Activated CD4-positive, alpha-beta memory T cell treated with anti-CD3 and anti-CD28 coated beads for 36 hours (primary cell): ENCODE results near the gene CIPC. TPM values are rescaled to one million over a fixed set of nuclear protein-coding genes. Genes with fewer than 3 reads are reported as not detected.

Experiments used
- CTCF ChIA-PET: fragments of 350-600 bp; sonication (Branson Sonifier 250); formaldehyde crosslinking; loops from one replicate; lab custom pipeline; 2021; ENCODE audit warnings: antibody characterized with exemption, inconsistent platforms; lab: Charles Lee
- POLR2A ChIA-PET: fragments of 350-600 bp; sonication (Branson Sonifier 250); formaldehyde crosslinking; loops from one replicate; lab custom pipeline; 2021; ENCODE audit warnings: antibody characterized with exemption; lab: Charles Lee
- DNase-seq: peaks from one replicate; pipeline ENCODE4 v3.0.0-alpha.2; 2020
- H3K27ac Mint-ChIP-seq: one replicate; pipeline ENCODE4 v1.8.0; 2021; ENCODE audit warnings: mixed read lengths
- H3K27me3 Mint-ChIP-seq: one replicate; pipeline ENCODE4 v1.8.0; 2021; ENCODE audit warnings: mixed read lengths
- H3K36me3 Mint-ChIP-seq: one replicate; pipeline ENCODE4 v1.8.0; 2021; ENCODE audit warnings: mixed read lengths
- H3K4me1 Mint-ChIP-seq: one replicate; pipeline ENCODE4 v1.8.0; 2021; ENCODE audit warnings: low read depth, mixed read lengths
- H3K4me3 Mint-ChIP-seq: one replicate; pipeline ENCODE4 v1.8.0; 2021; ENCODE audit warnings: mild to moderate bottlenecking, mixed read lengths
- H3K9me3 Mint-ChIP-seq: one replicate; pipeline ENCODE4 v1.8.0; 2021; ENCODE audit warnings: mixed read lengths
- intact Hi-C: fragments of 100-400 bp; cut with micrococcal nuclease; formaldehyde crosslinking; loops from one replicate; pipeline ENCODE4 v1.15.1; 2023
- total RNA-seq, 2 experiments: library from RNA; stranded (reverse); gene quantifications; one replicate each; pipeline ENCODE4 v1.2.3, GENCODE V29; 2021

Gene CIPC
- 1 to 10 TPM; 7.3 to 7.5 TPM for total RNA-seq

GRCh38 chr14:77097700-77098528 lies at the start of gene CIPC:
Gene CIPC, plus strand, starts transcription at chr14:77098258. Its CDS starts 7,451 bp downstream, at chr14:77105709.
- Mint-ChIP-seq H3K27me3 (no peaks in the 10 kb centered on the region), H3K4me1 (peaks cover 36% of the 10 kb centered on the region), H3K27ac (peak within 1 kb of the TSS; percentile 84), H3K9me3 (no peaks in the 10 kb centered on the region), H3K36me3 (no peaks in the 10 kb centered on the region), H3K4me3 (peak within 1 kb of the TSS; percentile 85)
- DNase-seq, result peak; percentile 100
- intact Hi-C loops, result loop anchor here (1.0 to 5.0 kb wide), 9 partner anchors 23 to 946 kb away; partner anchors contain the start of genes ANGEL1, GPATCH2L, GSTZ1 and SAMD15
- CTCF ChIA-PET, result interaction anchor here (0.6 to 10.2 kb wide), 18 partner anchors 7 to 388 kb away, joined by 3 to 136 read pairs (median 4); no protein-coding TSS in a partner anchor
- POLR2A ChIA-PET, result interaction anchor here (0.8 to 1.4 kb wide), 10 partner anchors 9 to 361 kb away, joined by 3 to 10 read pairs (median 4); partner anchors contain the start of genes GSTZ1 and POMT2

- CTCF ChIA-PET, result interaction anchor here (0.7 to 4.5 kb wide), 5 partner anchors 19 to 175 kb away, joined by 3 to 130 read pairs (median 5); no protein-coding TSS in a partner anchor
Observed at GRCh38 chr14:77051116-77051515, 46.9 kb upstream of the CIPC start.

GRCh38 chr14:77052281-77053044 lies 45.6 kb upstream of the CIPC start:
- Mint-ChIP-seq H3K4me3 (no peak overlapping the region), H3K4me1 (peaks cover 25% of the 10 kb centered on the region), H3K27ac (peak overlapping the region; percentile 30), H3K36me3 (no peaks in the 10 kb centered on the region), H3K9me3 (peaks cover 10% of the 10 kb centered on the region), H3K27me3 (no peaks in the 10 kb centered on the region)
- POLR2A ChIA-PET, result interaction anchor here (0.9 kb wide), 1 partner anchor 97 kb away, joined by 3 read pairs; no protein-coding TSS in a partner anchor
- CTCF ChIA-PET, result interaction anchor here (0.6 to 5.3 kb wide), 38 partner anchors 10 to 341 kb away, joined by 3 to 130 read pairs (median 8); partner anchors contain the start of gene IRF2BPL
- intact Hi-C loops, result loop anchor here (1.0 to 5.0 kb wide), 5 partner anchors 20 to 180 kb away; no protein-coding TSS in a partner anchor
- DNase-seq, result no peak

More at GRCh38 chr14:77051116-77051515, 46.9 kb upstream of the CIPC start:
- intact Hi-C loops, result loop anchor here (5.0 kb wide), 1 partner anchor 179 kb away; no protein-coding TSS in a partner anchor
- no peak overlapping the region for H3K27ac Mint-ChIP-seq
- no peak overlapping the region for H3K4me3 Mint-ChIP-seq
- peaks cover 35% of the 10 kb centered on the region for H3K4me1 Mint-ChIP-seq
- peaks cover 8% of the 10 kb centered on the region for H3K9me3 Mint-ChIP-seq
- H3K27me3 Mint-ChIP-seq, result no peaks in the 10 kb centered on the region
- H3K36me3 Mint-ChIP-seq, result no peaks in the 10 kb centered on the region
- no peak for DNase-seq
- POLR2A ChIA-PET, result interaction anchor here (0.8 to 1.0 kb wide), 2 partner anchors 19 to 119 kb away, joined by 3 read pairs; no protein-coding TSS in a partner anchor

GRCh38 chr14:77053046-77053841 lies 44.8 kb upstream of the CIPC start:
- H3K36me3 Mint-ChIP-seq, result no peaks in the 10 kb centered on the region
- POLR2A ChIA-PET, result interaction anchor here (0.9 to 1.6 kb wide), 3 partner anchors 10 to 140 kb away, joined by 3 read pairs; no protein-coding TSS in a partner anchor
- no peak overlapping the region for H3K4me3 Mint-ChIP-seq
- H3K27me3 Mint-ChIP-seq, result no peaks in the 10 kb centered on the region
- peak overlapping the region; percentile 23 for H3K27ac Mint-ChIP-seq
- intact Hi-C loops, result loop anchor here (1.0 to 5.0 kb wide), 5 partner anchors 20 to 181 kb away; no protein-coding TSS in a partner anchor
- peak; percentile 85 for DNase-seq
- H3K9me3 Mint-ChIP-seq, result peaks cover 10% of the 10 kb centered on the region
- H3K4me1 Mint-ChIP-seq, result peaks cover 23% of the 10 kb centered on the region
- CTCF ChIA-PET, result interaction anchor here (0.6 to 5.3 kb wide), 47 partner anchors 11 to 342 kb away, joined by 3 to 130 read pairs (median 6); partner anchors contain the start of gene IRF2BPL

- Mint-ChIP-seq H3K27me3 (no peaks in the 10 kb centered on the region), H3K4me1 (peaks cover 30% of the 10 kb centered on the region), H3K9me3 (peaks cover 10% of the 10 kb centered on the region), H3K4me3 (no peak overlapping the region), H3K36me3 (no peaks in the 10 kb centered on the region), H3K27ac (peak overlapping the region; percentile 78)
- intact Hi-C loops, result no loop called here
- ChIA-PET CTCF (interaction anchor here (0.8 to 5.3 kb wide), 15 partner anchors 9 to 181 kb away, joined by 3 to 130 read pairs (median 27); no protein-coding TSS in a partner anchor), POLR2A (no interaction called here)
- DNase-seq, result peak; percentile 43
Observed at GRCh38 chr14:77055306-77055705, 42.8 kb upstream of the CIPC start.

- POLR2A ChIA-PET, result interaction anchor here (0.5 kb wide), 1 partner anchor 26 kb away, joined by 3 read pairs; no protein-coding TSS in a partner anchor
- no peak overlapping the region for H3K27ac Mint-ChIP-seq
Observed at GRCh38 chr14:77055981-77056380, 42.1 kb upstream of the CIPC start.

GRCh38 chr14:77058117-77058516 lies 39.9 kb upstream of the CIPC start:
- Mint-ChIP-seq H3K9me3 (peaks cover 10% of the 10 kb centered on the region), H3K27ac (no peak overlapping the region), H3K36me3 (no peaks in the 10 kb centered on the region), H3K4me1 (peaks cover 19% of the 10 kb centered on the region), H3K27me3 (no peaks in the 10 kb centered on the region), H3K4me3 (no peak overlapping the region)
- intact Hi-C loops, result no loop called here
- DNase-seq, result no peak
- CTCF ChIA-PET, result interaction anchor here (1.0 to 3.6 kb wide), 4 partner anchors 12 to 346 kb away, joined by 3 to 44 read pairs (median 36); no protein-coding TSS in a partner anchor
- POLR2A ChIA-PET, result no interaction called here

More at GRCh38 chr14:77055981-77056380, 42.1 kb upstream of the CIPC start:
- CTCF ChIA-PET, result interaction anchor here (1.0 to 5.3 kb wide), 5 partner anchors 13 to 182 kb away, joined by 3 to 94 read pairs (median 9); no protein-coding TSS in a partner anchor
- intact Hi-C loops, result no loop called here
- Mint-ChIP-seq H3K27me3 (no peaks in the 10 kb centered on the region), H3K4me3 (no peak overlapping the region), H3K4me1 (peaks cover 30% of the 10 kb centered on the region), H3K36me3 (no peaks in the 10 kb centered on the region), H3K9me3 (peaks cover 10% of the 10 kb centered on the region)
- DNase-seq, result no peak

GRCh38 chr14:77058785-77059184 lies 39.3 kb upstream of the CIPC start:
- POLR2A ChIA-PET, result no interaction called here
- CTCF ChIA-PET, result interaction anchor here (0.7 to 3.6 kb wide), 9 partner anchors 11 to 347 kb away, joined by 3 to 44 read pairs (median 3); no protein-coding TSS in a partner anchor
- peaks cover 15% of the 10 kb centered on the region for H3K4me1 Mint-ChIP-seq
- no peak overlapping the region for H3K4me3 Mint-ChIP-seq
- intact Hi-C loops, result no loop called here
- H3K27me3 Mint-ChIP-seq, result no peaks in the 10 kb centered on the region
- DNase-seq, result no peak
- H3K9me3 Mint-ChIP-seq, result peaks cover 10% of the 10 kb centered on the region
- no peaks in the 10 kb centered on the region for H3K36me3 Mint-ChIP-seq
- no peak overlapping the region for H3K27ac Mint-ChIP-seq

GRCh38 chr14:77059276-77059915 lies 38.7 kb upstream of the CIPC start:
- intact Hi-C loops, result no loop called here
- Mint-ChIP-seq H3K27ac (no peak overlapping the region), H3K4me1 (peaks cover 15% of the 10 kb centered on the region), H3K36me3 (no peaks in the 10 kb centered on the region), H3K9me3 (peaks cover 10% of the 10 kb centered on the region), H3K27me3 (no peaks in the 10 kb centered on the region), H3K4me3 (no peak overlapping the region)
- POLR2A ChIA-PET, result interaction anchor here (0.6 kb wide), 1 partner anchor 76 kb away, joined by 3 read pairs; no protein-coding TSS in a partner anchor
- CTCF ChIA-PET, result interaction anchor here (0.7 to 3.6 kb wide), 11 partner anchors 11 to 348 kb away, joined by 3 to 44 read pairs (median 3); no protein-coding TSS in a partner anchor
- DNase-seq, result peak; percentile 69
